ENCODE measurements around the gene DHRS3.

The DHRS3 gene

DNA sequence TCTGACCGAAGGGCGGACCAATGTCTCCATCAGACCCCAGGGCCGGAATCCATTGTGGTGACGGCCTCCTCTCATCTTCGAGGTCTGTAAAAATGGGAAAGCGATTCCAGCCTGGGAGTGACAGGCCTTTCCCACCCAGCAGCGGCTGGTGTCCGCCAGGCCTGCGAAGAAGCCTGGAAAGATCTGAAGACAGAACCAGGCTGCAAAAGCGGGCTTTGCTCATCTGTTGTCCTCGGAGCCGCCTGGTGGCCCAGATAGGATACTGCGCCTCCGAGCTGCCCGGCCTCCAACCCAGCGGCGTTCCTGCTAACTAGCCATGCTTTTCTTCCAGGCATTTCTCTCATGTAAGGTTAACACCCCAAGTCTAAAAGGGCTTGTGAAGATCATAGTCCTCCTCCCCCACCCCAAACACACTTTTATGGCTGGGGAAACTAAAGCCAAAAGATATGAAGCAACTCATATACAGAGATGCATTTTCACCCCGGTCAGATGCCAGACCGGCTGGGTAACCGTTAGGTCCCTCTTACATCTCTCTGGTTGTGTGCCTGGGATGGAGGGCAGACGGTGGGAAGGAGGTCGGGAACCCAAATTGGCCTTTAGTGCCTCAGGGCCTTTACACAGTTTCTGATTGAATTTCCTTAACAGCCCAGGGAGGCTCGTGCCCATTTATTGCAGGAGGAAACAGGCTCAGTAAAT, 1.9 kb upstream of the DHRS3 start:
- H3K36me3 ChIP-seq (replicated peaks in 1 of 2; ENCODE audit: control insufficient read depth in 2 of 2, insufficient read depth in 2 of 2, low read length in 2 of 2): no peaks in the 10 kb centered on the region
- WGBS, 2 donors (ENCODE audit: extremely low coverage in 2 of 2, insufficient read length in 2 of 2, insufficient replicate concordance in 1 of 2): no CpG with 5 or more reads among the region's 23 CpGs

GRCh38 chr1:12618965-12619791, 1.2 kb upstream of the DHRS3 start:
- Histone ChIP-seq H2AFZ (ENCODE audit: low read length) (peak overlapping the region; percentile 97), H4K8ac (ENCODE audit: low read depth, low read length) (no peak overlapping the region), H3K27ac (replicated peaks; ENCODE audit: low read length) (no peak overlapping the region), H3K9me3 (replicated peaks in 1 of 2; ENCODE audit: control insufficient read depth in 2 of 2, insufficient read depth in 1 of 2, low read depth in 1 of 2, low read length in 2 of 2) (no peaks in the 10 kb centered on the region), H2BK120ac (ENCODE audit: low read depth, low read length) (no peak overlapping the region), H3K4ac (ENCODE audit: low read length) (no peak overlapping the region), H2BK12ac (ENCODE audit: low read length) (no peak overlapping the region), H2BK15ac (ENCODE audit: low read length) (peak overlapping the region; percentile 8), H3K9ac (ENCODE audit: low read depth, low read length, poor library complexity) (peak overlapping the region; percentile 15), H3K27me3 (ENCODE audit: control insufficient read depth in 3 of 3, insufficient read depth in 3 of 3, low read depth in 1 of 3, low read length in 3 of 3) (peaks cover 0 to 59% (median 9%) of the 10 kb centered on the region in 3 experiments), H3K36me3 (replicated peaks in 1 of 2; ENCODE audit: control insufficient read depth in 2 of 2, insufficient read depth in 2 of 2, low read length in 2 of 2) (no peaks in the 10 kb centered on the region), H2BK5ac (ENCODE audit: low read length) (no peak overlapping the region), H4K91ac (ENCODE audit: low read depth, low read length, poor library complexity) (no peak overlapping the region), H3K14ac (ENCODE audit: low read length) (no peak overlapping the region), H2AK5ac (ENCODE audit: low read depth, low read length) (no peak overlapping the region), H3K4me3 (ENCODE audit: low read length in 2 of 2) (peak overlapping the region; percentile 65 to 84), H3K23ac (ENCODE audit: low read depth, low read length, poor library complexity) (peak overlapping the region; percentile 51), H3K79me1 (ENCODE audit: low read depth, low read length) (no peaks in the 10 kb centered on the region), H3K18ac (ENCODE audit: low read length) (peak overlapping the region; percentile 66), H3K4me1 (ENCODE audit: control insufficient read depth in 2 of 2, insufficient read depth in 1 of 2, low read depth in 1 of 2, low read length in 2 of 2) (peaks cover 20 to 25% of the 10 kb centered on the region in 2 donors), H3K4me2 (ENCODE audit: insufficient read depth, low read length, poor library complexity, severe bottlenecking) (peak overlapping the region; percentile 90)
- DNase-seq (ENCODE audit: low spot score): no peak
- no CpG with 5 or more reads among the region's 30 CpGs for WGBS, 2 donors (ENCODE audit: extremely low coverage in 2 of 2, insufficient read length in 2 of 2, insufficient replicate concordance in 1 of 2)

More for the DNA sequence above, 1.9 kb upstream of the DHRS3 start:
- peak overlapping the region; percentile 97 for H2AFZ ChIP-seq (ENCODE audit: low read length)
- peaks cover 20 to 21% of the 10 kb centered on the region in 2 donors for H3K4me1 ChIP-seq (ENCODE audit: control insufficient read depth in 2 of 2, insufficient read depth in 1 of 2, low read depth in 1 of 2, low read length in 2 of 2)
- no peak overlapping the region for H4K8ac ChIP-seq (ENCODE audit: low read depth, low read length)
- H3K4me3 ChIP-seq (ENCODE audit: low read length in 2 of 2): peak overlapping the region in 1 of 2 donors; percentile 65
- peak overlapping the region; percentile 90 for H3K4me2 ChIP-seq (ENCODE audit: insufficient read depth, low read length, poor library complexity, severe bottlenecking)
- no peak overlapping the region for H2AK5ac ChIP-seq (ENCODE audit: low read depth, low read length)
- DNase-seq (ENCODE audit: low spot score): peak; percentile 80
- H2BK120ac ChIP-seq (ENCODE audit: low read depth, low read length): no peak overlapping the region
- no peak overlapping the region for H2BK12ac ChIP-seq (ENCODE audit: low read length)
- H3K27me3 ChIP-seq (ENCODE audit: control insufficient read depth in 3 of 3, insufficient read depth in 3 of 3, low read depth in 1 of 3, low read length in 3 of 3): peaks cover 0 to 52% (median 10%) of the 10 kb centered on the region in 3 experiments
- no peak overlapping the region for H3K27ac ChIP-seq (replicated peaks; ENCODE audit: low read length)
- H3K23ac ChIP-seq (ENCODE audit: low read depth, low read length, poor library complexity): no peak overlapping the region
- no peak overlapping the region for H3K14ac ChIP-seq (ENCODE audit: low read length)
- H2BK5ac ChIP-seq (ENCODE audit: low read length): no peak overlapping the region
- peak overlapping the region; percentile 38 for H3K18ac ChIP-seq (ENCODE audit: low read length)
- no peaks in the 10 kb centered on the region for H3K79me1 ChIP-seq (ENCODE audit: low read depth, low read length)
- no peak overlapping the region for H3K4ac ChIP-seq (ENCODE audit: low read length)
- no peaks in the 10 kb centered on the region for H3K9me3 ChIP-seq (replicated peaks in 1 of 2; ENCODE audit: control insufficient read depth in 2 of 2, insufficient read depth in 1 of 2, low read depth in 1 of 2, low read length in 2 of 2)
- H2BK15ac ChIP-seq (ENCODE audit: low read length): no peak overlapping the region
- no peak overlapping the region for H4K91ac ChIP-seq (ENCODE audit: low read depth, low read length, poor library complexity)
- no peak overlapping the region for H3K9ac ChIP-seq (ENCODE audit: low read depth, low read length, poor library complexity)

- Histone ChIP-seq H3K18ac (ENCODE audit: low read length) (peak overlapping the region; percentile 97), H4K8ac (ENCODE audit: low read depth, low read length) (no peak overlapping the region), H2BK15ac (ENCODE audit: low read length) (no peak overlapping the region), H3K4me3 (ENCODE audit: low read length in 2 of 2) (peak overlapping the region; percentile 65 to 84), H3K36me3 (replicated peaks in 1 of 2; ENCODE audit: control insufficient read depth in 2 of 2, insufficient read depth in 2 of 2, low read length in 2 of 2) (no peaks in the 10 kb centered on the region), H3K9me3 (replicated peaks in 1 of 2; ENCODE audit: control insufficient read depth in 2 of 2, insufficient read depth in 1 of 2, low read depth in 1 of 2, low read length in 2 of 2) (no peaks in the 10 kb centered on the region), H2BK5ac (ENCODE audit: low read length) (no peak overlapping the region), H2AFZ (ENCODE audit: low read length) (peak overlapping the region; percentile 97), H3K23ac (ENCODE audit: low read depth, low read length, poor library complexity) (no peak overlapping the region), H4K91ac (ENCODE audit: low read depth, low read length, poor library complexity) (no peak overlapping the region), H3K4me1 (ENCODE audit: control insufficient read depth in 2 of 2, insufficient read depth in 1 of 2, low read depth in 1 of 2, low read length in 2 of 2) (peaks cover 20 to 25% of the 10 kb centered on the region in 2 donors), H3K27ac (replicated peaks; ENCODE audit: low read length) (peak overlapping the region; percentile 60), H3K4me2 (ENCODE audit: insufficient read depth, low read length, poor library complexity, severe bottlenecking) (peak overlapping the region; percentile 90), H3K9ac (ENCODE audit: low read depth, low read length, poor library complexity) (peak overlapping the region; percentile 85), H2AK5ac (ENCODE audit: low read depth, low read length) (no peak overlapping the region), H2BK120ac (ENCODE audit: low read depth, low read length) (no peak overlapping the region), H3K27me3 (ENCODE audit: control insufficient read depth in 3 of 3, insufficient read depth in 3 of 3, low read depth in 1 of 3, low read length in 3 of 3) (peaks cover 0 to 65% (median 9%) of the 10 kb centered on the region in 3 experiments), H3K4ac (ENCODE audit: low read length) (no peak overlapping the region), H3K79me1 (ENCODE audit: low read depth, low read length) (no peaks in the 10 kb centered on the region), H3K14ac (ENCODE audit: low read length) (no peak overlapping the region), H2BK12ac (ENCODE audit: low read length) (no peak overlapping the region)
- no CpG with 5 or more reads among the region's 6 CpGs for WGBS, 2 donors (ENCODE audit: extremely low coverage in 2 of 2, insufficient read length in 2 of 2, insufficient replicate concordance in 1 of 2)
- DNase-seq (ENCODE audit: low spot score): no peak
Observed at GRCh38 chr1:12618661-12618964, 603 bp upstream of the DHRS3 start.

- H2BK15ac ChIP-seq (ENCODE audit: low read length): no peak overlapping the region
- H3K4me2 ChIP-seq (ENCODE audit: insufficient read depth, low read length, poor library complexity, severe bottlenecking): peak overlapping the region; percentile 90
- no peaks in the 10 kb centered on the region for H3K36me3 ChIP-seq (replicated peaks in 1 of 2; ENCODE audit: control insufficient read depth in 2 of 2, insufficient read depth in 2 of 2, low read length in 2 of 2)
- no peak overlapping the region for H3K23ac ChIP-seq (ENCODE audit: low read depth, low read length, poor library complexity)
- no peak overlapping the region for H3K18ac ChIP-seq (ENCODE audit: low read length)
- no peak overlapping the region for H2BK12ac ChIP-seq (ENCODE audit: low read length)
- no CpG with 5 or more reads among the region's 13 CpGs for WGBS, 2 donors (ENCODE audit: extremely low coverage in 2 of 2, insufficient read length in 2 of 2, insufficient replicate concordance in 1 of 2)
- H3K27me3 ChIP-seq (ENCODE audit: control insufficient read depth in 3 of 3, insufficient read depth in 3 of 3, low read depth in 1 of 3, low read length in 3 of 3): peaks cover 0 to 69% (median 9%) of the 10 kb centered on the region in 3 experiments
- H2BK5ac ChIP-seq (ENCODE audit: low read length): no peak overlapping the region
- H2BK120ac ChIP-seq (ENCODE audit: low read depth, low read length): no peak overlapping the region
- no peak overlapping the region for H4K8ac ChIP-seq (ENCODE audit: low read depth, low read length)
- no peak overlapping the region for H3K14ac ChIP-seq (ENCODE audit: low read length)
- peak overlapping the region; percentile 97 for H2AFZ ChIP-seq (ENCODE audit: low read length)
- H2AK5ac ChIP-seq (ENCODE audit: low read depth, low read length): no peak overlapping the region
- no peaks in the 10 kb centered on the region for H3K9me3 ChIP-seq (replicated peaks in 1 of 2; ENCODE audit: control insufficient read depth in 2 of 2, insufficient read depth in 1 of 2, low read depth in 1 of 2, low read length in 2 of 2)
- H3K79me1 ChIP-seq (ENCODE audit: low read depth, low read length): no peaks in the 10 kb centered on the region
- H3K4me1 ChIP-seq (ENCODE audit: control insufficient read depth in 2 of 2, insufficient read depth in 1 of 2, low read depth in 1 of 2, low read length in 2 of 2): peaks cover 20 to 25% of the 10 kb centered on the region in 2 donors
- H3K4ac ChIP-seq (ENCODE audit: low read length): no peak overlapping the region
- H4K91ac ChIP-seq (ENCODE audit: low read depth, low read length, poor library complexity): no peak overlapping the region
- H3K9ac ChIP-seq (ENCODE audit: low read depth, low read length, poor library complexity): no peak overlapping the region
- H3K27ac ChIP-seq (replicated peaks; ENCODE audit: low read length): no peak overlapping the region
- H3K4me3 ChIP-seq (ENCODE audit: low read length in 2 of 2): peak overlapping the region; percentile 65 to 84
- no peak for DNase-seq (ENCODE audit: low spot score)
Observed at GRCh38 chr1:12617511-12617900, 504 bp downstream of the DHRS3 start.

Data from neuronal stem cell (in vitro differentiated cells).